Activated effector memory CD4-positive, alpha-beta T cell treated with Interleukin-2 at 50 U/mL for 16 hours (primary cell): ENCODE data around the gene KIF17.

Experiments
- DNase-seq: peaks from one replicate; pipeline ENCODE4 v3.0.0-alpha.2; 2020

Gene KIF17

GRCh38 chr1:20616847-20617487 lies 100.8 kb downstream of the KIF17 start:
- no peak for DNase-seq

GRCh38 chr1:20615946-20616846 lies 101.6 kb downstream of the KIF17 start:
- no peak for DNase-seq

- DNase-seq: no peak
Measured at GRCh38 chr1:20614131-20614579, 103.7 kb downstream of the KIF17 start.
